PFSK-1 (cell line): ENCODE data around the gene AGK.

Experiments
- POLR2AphosphoS5 ChIP-seq: IDR thresholded peaks from 2 replicates; pipeline ENCODE4 v1.6.1; 2012; ENCODE audit warnings: low read depth, mild to moderate bottlenecking, control low read depth, low read length, moderate library complexity
- SIN3A ChIP-seq: IDR thresholded peaks from 2 replicates; pipeline ENCODE4 v1.6.1; 2012; ENCODE audit warnings: mild to moderate bottlenecking, low read length, moderate library complexity, borderline replicate concordance; ENCODE audit not compliant: insufficient read depth
- TAF1 ChIP-seq: IDR thresholded peaks from 2 replicates; pipeline ENCODE4 v1.6.1; 2012; ENCODE audit warnings: low read length, control low read depth, borderline replicate concordance; ENCODE audit not compliant: insufficient read depth

DNA sequence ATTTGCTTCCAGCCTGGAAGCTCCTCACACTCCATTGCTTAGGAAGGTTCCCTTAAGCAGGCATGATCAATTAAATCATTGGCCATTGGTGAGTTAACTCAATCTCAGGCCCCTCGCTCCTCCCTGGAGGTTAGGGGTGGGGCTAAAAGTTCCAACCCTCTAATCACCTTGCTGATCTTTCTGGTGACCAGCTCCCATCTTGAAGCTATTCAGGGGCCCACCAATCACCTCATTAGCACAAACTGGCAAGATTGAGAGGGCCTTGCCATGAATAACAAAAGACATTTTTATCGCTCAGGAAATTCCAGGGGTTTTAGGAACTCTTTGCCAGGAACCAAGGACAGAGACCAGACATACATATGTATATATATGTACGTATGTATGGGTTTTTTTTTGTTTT is 58.4 kb downstream of the AGK start:
- TF ChIP-seq SIN3A = no peak
- no peak for TF ChIP-seq POLR2AphosphoS5
- TF ChIP-seq TAF1 = no peak
